Left lung (tissue), 10 donors: Measurements from ENCODE around the gene MAN1A1. TPM values are rescaled to one million over a fixed set of nuclear protein-coding genes. Genes with fewer than 3 reads are reported as not detected.

Experiments
- ATAC-seq: fragments of 200-7000 bp; cut with Tn5 transposase; one replicate; pipeline ENCODE4 v1.9.1; 2020; ENCODE audit warnings: moderate library complexity
- DNase-seq, 4 donors: peaks; one replicate each; pipeline ENCODE4 v3.0.0-alpha.2; 2013 to 2020
- H3K27ac ChIP-seq, 2 donors: fragments of 200-600 bp; sonication (generic) in 1 of 2; one replicate each; pipeline versions ENCODE4 v1.5.0 to v1.8.0; 2020 to 2021
- H3K27me3 ChIP-seq, 2 donors: fragments of 200-600 bp; sonication (generic) in 1 of 2; one replicate each; pipeline versions ENCODE4 v1.5.0 to v1.8.0; 2020 to 2021
- H3K36me3 ChIP-seq, 2 donors: fragments of 200-600 bp; sonication (generic) in 1 of 2; one replicate each; pipeline versions ENCODE4 v1.5.0 to v1.8.0; 2020 to 2021
- H3K4me1 ChIP-seq, 2 donors: fragments of 200-600 bp; one replicate each; pipeline ENCODE4 v1.8.0; 2021
- H3K4me3 ChIP-seq, 2 donors: fragments of 200-600 bp; sonication (generic) in 1 of 2; one replicate each; pipeline versions ENCODE4 v1.5.0 to v1.8.0; 2020 to 2021; ENCODE audit warnings: mild to moderate bottlenecking in 1 of 2
- H3K9me3 ChIP-seq, 2 donors: fragments of 200-600 bp; sonication (generic) in 1 of 2; one replicate each; pipeline versions ENCODE4 v1.5.0 to v1.8.0; 2020 to 2021
- CTCF ChIP-seq, 2 donors: fragments of 200-600 bp; sonication (generic) in 1 of 2; IDR thresholded peaks; one replicate each; pipeline versions ENCODE4 v1.5.0 to v1.8.0; 2021; ENCODE audit warnings: antibody characterized with exemption in 2 of 2
- intact Hi-C, 2 donors: fragments of 100-400 bp; cut with DNase I; formaldehyde crosslinking; loops; one replicate each; pipeline versions ENCODE4 v1.11.2 to v1.14.2; 2022
- polyA plus RNA-seq, 6 donors: library from polyadenylated mRNA; unstranded; fragments of 120-200 nt; gene quantifications; one replicate each; pipeline ENCODE4 v1.2.1, GENCODE V29; 2013; ENCODE audit not compliant: insufficient read length in 6 of 6
- total RNA-seq, 2 donors: library from RNA; stranded (reverse); fragmentation: NEBNext Ultra II Directional; extraction: Animal tissue kit (Norgen Biotek cat#: 25700); gene quantifications; one replicate each; pipeline ENCODE4 v1.2.1, GENCODE V29; 2021
- donor health status: DM: no; HTN: yes; CAD: no.
- donor health status: DM: no; HTN: no; CAD: no.

Gene MAN1A1
- total and polyA plus RNA-seq, 8 donors: 49.6 to 76.6 (median 58.1) TPM

GRCh38 chr6:119337762-119338161 lies 11.8 kb downstream of the MAN1A1 start:
- Histone ChIP-seq H3K4me3 (no peak overlapping the region), H3K27me3 (no peaks in the 10 kb centered on the region), H3K36me3 (no peaks in the 10 kb centered on the region), H3K27ac (no peak overlapping the region), H3K4me1 (peaks cover 6 to 82% of the 10 kb centered on the region in 2 donors), H3K9me3 (no peaks in the 10 kb centered on the region)
- no peak for TF ChIP-seq CTCF (IDR thresholded peaks at IDR 0.05)
- intact Hi-C loops: no loop called here
- DNase-seq: no peak
- no peak for ATAC-seq

GRCh38 chr6:119337252-119337651 lies 12.3 kb downstream of the MAN1A1 start:
- Histone ChIP-seq H3K27ac (no peak overlapping the region), H3K36me3 (no peaks in the 10 kb centered on the region), H3K4me1 (peaks cover 6 to 77% of the 10 kb centered on the region in 2 donors), H3K4me3 (no peak overlapping the region), H3K27me3 (no peaks in the 10 kb centered on the region), H3K9me3 (no peaks in the 10 kb centered on the region)
- no peak for ATAC-seq
- no peak for DNase-seq
- intact Hi-C loops: no loop called here
- no peak for TF ChIP-seq CTCF (IDR thresholded peaks at IDR 0.05)

GRCh38 chr6:119334535-119335264 lies 14.9 kb downstream of the MAN1A1 start:
- intact Hi-C loops: no loop called here

GRCh38 chr6:119333707-119334295 lies 15.8 kb downstream of the MAN1A1 start:
- Histone ChIP-seq H3K36me3 (no peaks in the 10 kb centered on the region), H3K27me3 (no peaks in the 10 kb centered on the region), H3K9me3 (no peaks in the 10 kb centered on the region), H3K4me1 (peaks cover 0 to 46% of the 10 kb centered on the region in 2 donors), H3K4me3 (no peak overlapping the region), H3K27ac (peak overlapping the region in 1 of 2 donors; percentile 57)
- intact Hi-C loops: no loop called here
- TF ChIP-seq CTCF (IDR thresholded peaks at IDR 0.05): peak; percentile 18 to 31
- ATAC-seq: peak; percentile 73
- DNase-seq: no peak

More at GRCh38 chr6:119334535-119335264, 14.9 kb downstream of the MAN1A1 start:
- ATAC-seq: peak; percentile 32
- no peaks in the 10 kb centered on the region for H3K36me3 ChIP-seq
- no peak overlapping the region for H3K4me3 ChIP-seq
- H3K27ac ChIP-seq: peak overlapping the region in 1 of 2 donors; percentile 57
- TF ChIP-seq CTCF (IDR thresholded peaks at IDR 0.05): no peak
- DNase-seq: no peak
- H3K9me3 ChIP-seq: no peaks in the 10 kb centered on the region
- H3K4me1 ChIP-seq: peaks cover 0 to 52% of the 10 kb centered on the region in 2 donors
- no peaks in the 10 kb centered on the region for H3K27me3 ChIP-seq

- TF ChIP-seq CTCF (IDR thresholded peaks at IDR 0.05): peak in 1 of 2 donors; percentile 4
- H3K4me1 ChIP-seq: peaks cover 0 to 41% of the 10 kb centered on the region in 2 donors
Measured at GRCh38 chr6:119333063-119333609, 16.4 kb downstream of the MAN1A1 start.

More at GRCh38 chr6:119333063-119333609, 16.4 kb downstream of the MAN1A1 start:
- ATAC-seq: no peak
- Histone ChIP-seq H3K4me3 (no peak overlapping the region), H3K27me3 (no peaks in the 10 kb centered on the region), H3K9me3 (no peaks in the 10 kb centered on the region), H3K27ac (no peak overlapping the region), H3K36me3 (no peaks in the 10 kb centered on the region)
- intact Hi-C loops: no loop called here
- no peak for DNase-seq
